Measurements from ENCODE around the gene KCNJ4.

- TF ChIP-seq CTCF (IDR thresholded peaks at IDR 0.05) (no peak), EZH2phosphoT487 (IDR thresholded peaks at IDR 0.05) (no peak), EZH2 (IDR thresholded peaks at IDR 0.05) (no peak)
Observed at GRCh38 chr22:38484244-38484643, 29.2 kb upstream of the KCNJ4 start.

Measured in neural progenitor cell (in vitro differentiated cells).